ENCODE results near the gene SMIM3. TPM values are rescaled to one million over a fixed set of nuclear protein-coding genes. Genes with fewer than 3 reads are reported as not detected.
A peak's percentile ranks its signal among the peaks of the same experiment; 100 is the strongest.
"Not testable (repeated sequence)": the region's sequence is repeated elsewhere in the genome, so short reads cannot be mapped to it uniquely, and the experiment has no call there.

The SMIM3 gene
- 1 to 10 TPM; 8.4 to 8.9 TPM for total RNA-seq

- Mint-ChIP-seq H3K4me1 (peaks cover 64% of the 10 kb centered on the region), H3K4me3 (peak within 1 kb of the TSS; percentile 98), H3K27ac (peak within 1 kb of the TSS; percentile 87), H3K9me3 (no peaks in the 10 kb centered on the region), H3K27me3 (no peaks in the 10 kb centered on the region), H3K36me3 (ENCODE audit: low read depth) (peaks cover 10% of the 10 kb centered on the region)
- ChIA-PET POLR2A (interaction anchor here (0.5 kb wide), 1 partner anchor 115 kb away, joined by 4 read pairs; no protein-coding TSS in a partner anchor), CTCF (interaction anchor here (0.6 to 2.1 kb wide), 14 partner anchors 8 to 219 kb away, joined by 3 to 13 read pairs (median 4); partner anchors contain the start of gene IRGM)
- DNase-seq = peak; percentile 77
Measured at GRCh38 chr5:150778517-150779396, at the start of gene SMIM3. TSS of gene SMIM3 (plus strand) at chr5:150778757. CDS start at chr5:150795441, 16,684 bp downstream.

GRCh38 chr5:150729859-150730258 lies 48.7 kb upstream of the SMIM3 start:
- POLR2A ChIA-PET = no interaction called here
- CTCF ChIA-PET = interaction anchor here (1.5 kb wide), 1 partner anchor 117 kb away, joined by 3 read pairs; no protein-coding TSS in a partner anchor
- H3K27me3 Mint-ChIP-seq = no peaks in the 10 kb centered on the region
- H3K36me3 Mint-ChIP-seq (ENCODE audit: low read depth) = peaks cover 46% of the 10 kb centered on the region
- no peak overlapping the region for H3K4me3 Mint-ChIP-seq
- H3K27ac Mint-ChIP-seq = no peak overlapping the region
- DNase-seq = no peak
- H3K9me3 Mint-ChIP-seq = no peaks in the 10 kb centered on the region
- H3K4me1 Mint-ChIP-seq = peaks cover 8% of the 10 kb centered on the region

GRCh38 chr5:150731669-150732242 lies 46.8 kb upstream of the SMIM3 start:
- H3K27me3 Mint-ChIP-seq = no peaks in the 10 kb centered on the region
- no peak for DNase-seq
- ChIA-PET CTCF (interaction anchor here (3.0 kb wide), 1 partner anchor 10 kb away, joined by 7 read pairs; no protein-coding TSS in a partner anchor), POLR2A (no interaction called here)
- H3K9me3 Mint-ChIP-seq = peaks cover 6% of the 10 kb centered on the region
- H3K27ac Mint-ChIP-seq = no peak overlapping the region
- H3K36me3 Mint-ChIP-seq (ENCODE audit: low read depth) = peaks cover 61% of the 10 kb centered on the region
- no peak overlapping the region for H3K4me3 Mint-ChIP-seq
- H3K4me1 Mint-ChIP-seq = peaks cover 23% of the 10 kb centered on the region

GRCh38 chr5:150734579-150735384 lies 43.8 kb upstream of the SMIM3 start:
- ChIA-PET POLR2A (no interaction called here), CTCF (interaction anchor here (1.0 to 3.4 kb wide), 8 partner anchors 9 to 54 kb away, joined by 3 to 12 read pairs (median 4); partner anchors contain the start of gene RBM22)
- H3K27ac Mint-ChIP-seq = peak overlapping the region; percentile 58
- H3K4me1 Mint-ChIP-seq = peaks cover 52% of the 10 kb centered on the region
- peaks cover 79% of the 10 kb centered on the region for H3K36me3 Mint-ChIP-seq (ENCODE audit: low read depth)
- no peak overlapping the region for H3K4me3 Mint-ChIP-seq
- H3K9me3 Mint-ChIP-seq = peaks cover 10% of the 10 kb centered on the region
- no peak for DNase-seq
- H3K27me3 Mint-ChIP-seq = no peaks in the 10 kb centered on the region

GRCh38 chr5:150738862-150739261 lies 39.7 kb upstream of the SMIM3 start:
- peaks cover 90% of the 10 kb centered on the region for H3K4me1 Mint-ChIP-seq
- H3K4me3 Mint-ChIP-seq = no peak overlapping the region
- ChIA-PET POLR2A (no interaction called here), CTCF (interaction anchor here (0.6 kb wide), 3 partner anchors 17 to 709 kb away, joined by 3 read pairs; no protein-coding TSS in a partner anchor)
- peak overlapping the region; percentile 32 for H3K27ac Mint-ChIP-seq
- DNase-seq = no peak
- no peaks in the 10 kb centered on the region for H3K27me3 Mint-ChIP-seq
- peaks cover 82% of the 10 kb centered on the region for H3K36me3 Mint-ChIP-seq (ENCODE audit: low read depth)
- peaks cover 10% of the 10 kb centered on the region for H3K9me3 Mint-ChIP-seq

- POLR2A ChIA-PET = no interaction called here
- H3K27ac Mint-ChIP-seq = no peak overlapping the region
- peaks cover 74% of the 10 kb centered on the region for H3K36me3 Mint-ChIP-seq (ENCODE audit: low read depth)
Measured at GRCh38 chr5:150740992-150741391, 37.6 kb upstream of the SMIM3 start.

GRCh38 chr5:150742455-150743141 lies 36.0 kb upstream of the SMIM3 start:
- DNase-seq, H3K9me3 Mint-ChIP-seq, POLR2A ChIA-PET, H3K27me3 Mint-ChIP-seq: not testable (repeated sequence)
- Mint-ChIP-seq H3K4me1 (peaks cover 67% of the 10 kb centered on the region), H3K4me3 (peak overlapping the region; percentile 18), H3K27ac (peak overlapping the region; percentile 85), H3K36me3 (ENCODE audit: low read depth) (peaks cover 65% of the 10 kb centered on the region)
- CTCF ChIA-PET = interaction anchor here (1.8 kb wide), 1 partner anchor 11 kb away, joined by 7 read pairs; no protein-coding TSS in a partner anchor

More at GRCh38 chr5:150740992-150741391, 37.6 kb upstream of the SMIM3 start:
- Mint-ChIP-seq H3K27me3 (no peaks in the 10 kb centered on the region), H3K9me3 (peaks cover 14% of the 10 kb centered on the region), H3K4me1 (peaks cover 80% of the 10 kb centered on the region), H3K4me3 (no peak overlapping the region)
- CTCF ChIA-PET = interaction anchor here (0.6 to 1.8 kb wide), 4 partner anchors 9 to 48 kb away, joined by 3 to 7 read pairs (median 4); no protein-coding TSS in a partner anchor
- DNase-seq = no peak

- H3K27me3 Mint-ChIP-seq, CTCF ChIA-PET, H3K4me3 Mint-ChIP-seq, H3K9me3 Mint-ChIP-seq: not testable (repeated sequence)
- DNase-seq = peak; percentile 20
- Mint-ChIP-seq H3K27ac (peak overlapping the region; percentile 57), H3K36me3 (ENCODE audit: low read depth) (peaks cover 62% of the 10 kb centered on the region), H3K4me1 (peaks cover 62% of the 10 kb centered on the region)
- POLR2A ChIA-PET = interaction anchor here (0.6 kb wide), 1 partner anchor 16 kb away, joined by 3 read pairs; the partner anchor contains the start of gene DCTN4
Measured at GRCh38 chr5:150743142-150743488, 35.4 kb upstream of the SMIM3 start.

- ChIA-PET CTCF (interaction anchor here (0.8 to 1.4 kb wide), 3 partner anchors 9 to 16 kb away, joined by 3 to 4 read pairs (median 4); no protein-coding TSS in a partner anchor), POLR2A (interaction anchor here (0.6 kb wide), 1 partner anchor 23 kb away, joined by 3 read pairs; no protein-coding TSS in a partner anchor)
- no peak for DNase-seq
- peaks cover 34% of the 10 kb centered on the region for H3K4me1 Mint-ChIP-seq
- no peak overlapping the region for H3K4me3 Mint-ChIP-seq
- H3K27ac Mint-ChIP-seq = no peak overlapping the region
- peaks cover under 1% of the 10 kb centered on the region for H3K9me3 Mint-ChIP-seq
- peaks cover 57% of the 10 kb centered on the region for H3K36me3 Mint-ChIP-seq (ENCODE audit: low read depth)
- no peaks in the 10 kb centered on the region for H3K27me3 Mint-ChIP-seq
Measured at GRCh38 chr5:150750469-150750868, 28.1 kb upstream of the SMIM3 start.

- H3K36me3 Mint-ChIP-seq (ENCODE audit: low read depth) = peaks cover 60% of the 10 kb centered on the region
- POLR2A ChIA-PET = interaction anchor here (0.6 kb wide), 1 partner anchor 13 kb away, joined by 3 read pairs; no protein-coding TSS in a partner anchor
- H3K27me3 Mint-ChIP-seq = no peaks in the 10 kb centered on the region
- no peaks in the 10 kb centered on the region for H3K9me3 Mint-ChIP-seq
- CTCF ChIA-PET = interaction anchor here (0.8 to 1.8 kb wide), 3 partner anchors 9 to 96 kb away, joined by 3 to 5 read pairs (median 3); partner anchors contain the start of genes IRGM and RBM22
- no peak for DNase-seq
- no peak overlapping the region for H3K27ac Mint-ChIP-seq
- H3K4me3 Mint-ChIP-seq = no peak overlapping the region
- peaks cover 38% of the 10 kb centered on the region for H3K4me1 Mint-ChIP-seq
Measured at GRCh38 chr5:150751096-150751891, 27.3 kb upstream of the SMIM3 start.

GRCh38 chr5:150753463-150753862 lies 25.1 kb upstream of the SMIM3 start:
- no peak overlapping the region for H3K27ac Mint-ChIP-seq
- DNase-seq = no peak
- H3K4me1 Mint-ChIP-seq = peaks cover 41% of the 10 kb centered on the region
- no peaks in the 10 kb centered on the region for H3K9me3 Mint-ChIP-seq
- ChIA-PET POLR2A (no interaction called here), CTCF (interaction anchor here (1.3 to 1.7 kb wide), 2 partner anchors 28 to 53 kb away, joined by 3 to 4 read pairs; partner anchors contain the start of gene RBM22)
- no peaks in the 10 kb centered on the region for H3K27me3 Mint-ChIP-seq
- no peak overlapping the region for H3K4me3 Mint-ChIP-seq
- H3K36me3 Mint-ChIP-seq (ENCODE audit: low read depth) = peaks cover 61% of the 10 kb centered on the region

Data from activated CD4-positive, alpha-beta T cell treated with anti-CD3 and anti-CD28 coated beads, Interleukin-2, amount 10 ng/mL, durations not matched to agents 7 days and 5 days (primary cell).